HCT116 (cell line): ENCODE data around the gene IL1RAPL1.

ENCODE experiments used
- EZH2 ChIP-seq: fragments of 200-600 bp; sonication (generic); IDR thresholded peaks from 2 replicates; pipeline ENCODE4 v1.6.1; 2017; ENCODE audit warnings: antibody characterized with exemption, mixed run types
- FOSL1 ChIP-seq: IDR thresholded peaks from 2 replicates; pipeline ENCODE4 v1.6.1; 2012; ENCODE audit warnings: low read depth
- POLR2A ChIP-seq: IDR thresholded peaks from 2 replicates; pipeline ENCODE4 v1.7.0; 2011; ENCODE audit warnings: borderline replicate concordance; ENCODE audit not compliant: insufficient read depth, insufficient read length; ENCODE audit errors: extremely low read depth
- POLR2AphosphoS5 ChIP-seq: IDR thresholded peaks from 2 replicates; pipeline ENCODE4 v1.6.1; 2011; ENCODE audit warnings: mild to moderate bottlenecking, low read depth, low read length, moderate library complexity
- SRF ChIP-seq: IDR thresholded peaks from 2 replicates; pipeline ENCODE4 v1.6.1; 2012; ENCODE audit warnings: low read depth
- YY1 ChIP-seq: IDR thresholded peaks from 2 replicates; pipeline ENCODE4 v1.6.1; 2011; ENCODE audit warnings: low read length, low read depth, moderate library complexity, mild to moderate bottlenecking; ENCODE audit not compliant: insufficient replicate concordance; ENCODE audit errors: extremely low read depth
- ZNF274 ChIP-seq: fragments of 200-500 bp; sonication (Bioruptor generic); IDR thresholded peaks from 2 replicates; pipeline ENCODE4 v1.6.1; 2014; ENCODE audit warnings: mild to moderate bottlenecking, low read depth, low read length, inconsistent platforms
- TF ChIP-seq, protein P1 (sequence below), 3 experiments: fragments of 200-600 bp in 1 of 3; sonication (generic) in 1 of 3; IDR thresholded peaks in 2 of 3; conservative IDR thresholded peaks in 1 of 3; 2 replicates each; pipeline ENCODE4 v1.5.1; 2012 to 2017; ENCODE audit warnings: low read depth in 2 of 3, low read length in 2 of 3, antibody characterized with exemption in 1 of 3, borderline replicate concordance in 1 of 3, control low read depth in 1 of 3, mild to moderate bottlenecking in 1 of 3, mixed read lengths in 1 of 3, mixed run types in 1 of 3, moderate library complexity in 1 of 3; ENCODE audit not compliant: insufficient read depth in 1 of 3

GRCh38 chrX:29547877-29548276, 960.6 kb downstream of the IL1RAPL1 start:
- TF ChIP-seq POLR2A (no peak), YY1 (no peak), POLR2AphosphoS5 (no peak), EZH2 (no peak), ZNF274 (no peak), FOSL1 (no peak), SRF (no peak)
- TF ChIP-seq, protein P1, sequence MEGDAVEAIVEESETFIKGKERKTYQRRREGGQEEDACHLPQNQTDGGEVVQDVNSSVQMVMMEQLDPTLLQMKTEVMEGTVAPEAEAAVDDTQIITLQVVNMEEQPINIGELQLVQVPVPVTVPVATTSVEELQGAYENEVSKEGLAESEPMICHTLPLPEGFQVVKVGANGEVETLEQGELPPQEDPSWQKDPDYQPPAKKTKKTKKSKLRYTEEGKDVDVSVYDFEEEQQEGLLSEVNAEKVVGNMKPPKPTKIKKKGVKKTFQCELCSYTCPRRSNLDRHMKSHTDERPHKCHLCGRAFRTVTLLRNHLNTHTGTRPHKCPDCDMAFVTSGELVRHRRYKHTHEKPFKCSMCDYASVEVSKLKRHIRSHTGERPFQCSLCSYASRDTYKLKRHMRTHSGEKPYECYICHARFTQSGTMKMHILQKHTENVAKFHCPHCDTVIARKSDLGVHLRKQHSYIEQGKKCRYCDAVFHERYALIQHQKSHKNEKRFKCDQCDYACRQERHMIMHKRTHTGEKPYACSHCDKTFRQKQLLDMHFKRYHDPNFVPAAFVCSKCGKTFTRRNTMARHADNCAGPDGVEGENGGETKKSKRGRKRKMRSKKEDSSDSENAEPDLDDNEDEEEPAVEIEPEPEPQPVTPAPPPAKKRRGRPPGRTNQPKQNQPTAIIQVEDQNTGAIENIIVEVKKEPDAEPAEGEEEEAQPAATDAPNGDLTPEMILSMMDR (IDR thresholded peaks at IDR 0.05 in 2 of 3, conservative IDR thresholded peaks at IDR 0.05 in 1 of 3; ENCODE audit: borderline replicate concordance in 1 of 3, insufficient read depth in 1 of 3, low read depth in 2 of 3, low read length in 2 of 3), result no peak
